Smooth muscle cell (in vitro differentiated cells): ENCODE results near the gene SCN5A. TPM values are rescaled to one million over a fixed set of nuclear protein-coding genes. Genes with fewer than 3 reads are reported as not detected.

ENCODE experiments used
- DNase-seq: peaks from one replicate; lab custom pipeline; 2025; ENCODE audit not compliant: unreplicated experiment; lab: John Stamatoyannopoulos, UW
- H2AFZ ChIP-seq: fragments of 200-600 bp; sonication (generic); 2 replicates; pipeline ENCODE4 v1.6.0; 2016; ENCODE audit warnings: antibody characterized with exemption, low read depth, mild to moderate bottlenecking
- H3F3A ChIP-seq: fragments of 200-600 bp; sonication (generic); 2 replicates; pipeline ENCODE4 v1.6.0; 2017; ENCODE audit warnings: antibody characterized with exemption, low read depth
- H3K27ac ChIP-seq: fragments of 200-600 bp; sonication (generic); 2 replicates; pipeline ENCODE4 v1.5.1; 2016; ENCODE audit warnings: low read depth, mild to moderate bottlenecking
- H3K27me3 ChIP-seq: fragments of 200-600 bp; sonication (generic); 2 replicates; pipeline ENCODE4 v1.6.1; 2016; ENCODE audit warnings: low read depth, mild to moderate bottlenecking
- H3K36me3 ChIP-seq: fragments of 200-600 bp; sonication (generic); 2 replicates; pipeline ENCODE4 v1.5.1; 2016; ENCODE audit warnings: low read depth
- H3K4me1 ChIP-seq: fragments of 200-600 bp; sonication (generic); 2 replicates; pipeline ENCODE4 v1.5.1; 2016; ENCODE audit warnings: low read depth
- H3K4me2 ChIP-seq: fragments of 200-600 bp; sonication (generic); 2 replicates; pipeline ENCODE4 v1.6.0; 2016; ENCODE audit warnings: mild to moderate bottlenecking
- H3K4me3 ChIP-seq: fragments of 200-600 bp; sonication (generic); 2 replicates; pipeline ENCODE4 v1.5.1; 2016; ENCODE audit warnings: mild to moderate bottlenecking
- H3K79me2 ChIP-seq: fragments of 200-600 bp; sonication (generic); 2 replicates; pipeline ENCODE4 v1.6.0; 2016; ENCODE audit warnings: low read depth, mild to moderate bottlenecking
- H3K9ac ChIP-seq: fragments of 200-600 bp; sonication (generic); 2 replicates; pipeline ENCODE4 v1.6.0; 2016; ENCODE audit warnings: low read depth
- H3K9me3 ChIP-seq: fragments of 200-600 bp; sonication (generic); replicated peaks from 2 replicates; pipeline ENCODE4 v1.5.1; 2016; ENCODE audit warnings: low read depth
- H4K20me1 ChIP-seq: fragments of 200-600 bp; sonication (generic); 2 replicates; pipeline ENCODE4 v1.6.0; 2016; ENCODE audit warnings: low read depth
- CTCF ChIP-seq: fragments of 200-600 bp; sonication (generic); IDR thresholded peaks from 2 replicates; pipeline ENCODE4 v1.5.1; 2017; ENCODE audit warnings: borderline replicate concordance, mild to moderate bottlenecking, antibody characterized with exemption; ENCODE audit not compliant: insufficient read depth, poor library complexity, severe bottlenecking
- WGBS: methylation state at CpG from one replicate; pipeline ENCODE4 v1.1.7; 2016; ENCODE audit warnings: low lambda C conversion rate; 5-methylcytosine and 5-hydroxymethylcytosine counted together
- polyA plus RNA-seq: library from polyadenylated mRNA; unstranded; fragments of >200 nt; fragmentation: Nextera tagmentation; extraction: Ambion mirVana; gene quantifications from 2 replicates; pipeline ENCODE4 v1.2.1, GENCODE V29; 2016
- total RNA-seq: library from RNA; depleted of rRNA; stranded (reverse); fragments of >200 nt; gene quantifications from 2 replicates; pipeline ENCODE4 v1.2.3, GENCODE V29; 2014

Gene SCN5A
- total and polyA plus RNA-seq, 2 experiments from 2014 or later = 0.93 to 3.4 TPM

- no peaks in the 10 kb centered on the region for H3F3A ChIP-seq
- no peaks in the 10 kb centered on the region for H4K20me1 ChIP-seq
- H3K27me3 ChIP-seq = no peaks in the 10 kb centered on the region
- no peak overlapping the region for H3K27ac ChIP-seq
- WGBS = 82% methylated on average over 1 of the region's 1 CpG
- no peaks in the 10 kb centered on the region for H3K4me1 ChIP-seq
- no peak overlapping the region for H3K4me2 ChIP-seq
- no peaks in the 10 kb centered on the region for H3K79me2 ChIP-seq
- H3K4me3 ChIP-seq = no peak overlapping the region
- no peak overlapping the region for H3K9ac ChIP-seq
- H3K36me3 ChIP-seq = no peaks in the 10 kb centered on the region
- no peak for TF ChIP-seq CTCF
- no peaks in the 10 kb centered on the region for H3K9me3 ChIP-seq
- H2AFZ ChIP-seq = no peak overlapping the region
- no peak for DNase-seq
Observed at GRCh38 chr3:38558864-38559263, 90.6 kb downstream of the SCN5A start.

DNA sequence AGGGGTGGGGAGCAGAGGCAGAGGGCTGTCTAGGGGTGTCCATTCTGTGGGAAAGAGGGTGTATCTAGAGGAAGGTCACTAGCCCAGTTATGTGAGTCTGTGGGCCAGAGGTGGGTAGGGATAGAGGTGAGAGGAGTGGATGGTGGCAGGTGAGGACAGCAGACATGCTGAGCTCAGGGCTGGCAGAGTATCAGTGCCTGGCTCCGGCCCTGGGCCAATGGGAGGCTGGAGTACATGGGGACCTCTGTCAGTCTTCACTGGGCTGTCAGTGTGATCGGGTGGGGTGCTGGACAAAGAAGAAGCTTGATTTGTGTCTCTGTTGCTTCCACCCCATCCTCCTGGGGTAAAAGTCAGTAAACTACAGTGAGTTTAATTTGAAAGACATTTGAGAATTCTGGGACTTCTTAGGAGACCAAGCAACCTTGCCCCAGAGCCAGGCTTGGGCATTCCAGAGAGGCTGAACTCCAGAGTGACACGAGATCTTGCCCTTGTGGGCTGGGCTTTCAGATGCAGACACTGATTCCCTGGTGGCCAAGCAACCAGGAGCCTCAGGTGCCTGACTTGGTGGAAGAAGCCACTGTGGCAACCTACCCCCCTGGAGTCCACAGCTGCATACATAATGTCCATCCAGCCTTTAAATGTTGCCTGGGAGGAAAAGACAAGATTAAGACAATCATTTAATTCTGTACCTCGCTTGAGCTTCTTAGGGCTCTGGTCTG lies 92.7 kb downstream of the SCN5A start:
- H3K4me3 ChIP-seq = no peak overlapping the region
- H3K79me2 ChIP-seq = no peaks in the 10 kb centered on the region
- TF ChIP-seq CTCF = no peak
- no peak overlapping the region for H3K9ac ChIP-seq
- no peaks in the 10 kb centered on the region for H4K20me1 ChIP-seq
- DNase-seq = no peak
- no peak overlapping the region for H3K4me2 ChIP-seq
- H2AFZ ChIP-seq = no peak overlapping the region
- no peaks in the 10 kb centered on the region for H3K9me3 ChIP-seq
- no peaks in the 10 kb centered on the region for H3K4me1 ChIP-seq
- WGBS = 91% methylated on average over 4 of the region's 4 CpGs
- no peaks in the 10 kb centered on the region for H3F3A ChIP-seq
- no peak overlapping the region for H3K27ac ChIP-seq
- H3K36me3 ChIP-seq = no peaks in the 10 kb centered on the region
- H3K27me3 ChIP-seq = no peaks in the 10 kb centered on the region

GRCh38 chr3:38555926-38556325 lies 93.6 kb downstream of the SCN5A start:
- H3K4me2 ChIP-seq = no peak overlapping the region
- H3F3A ChIP-seq = no peaks in the 10 kb centered on the region
- H3K4me3 ChIP-seq = no peak overlapping the region
- H4K20me1 ChIP-seq = no peaks in the 10 kb centered on the region
- no peaks in the 10 kb centered on the region for H3K36me3 ChIP-seq
- WGBS = 89% methylated on average over 2 of the region's 2 CpGs
- no peak for DNase-seq
- no peak overlapping the region for H3K27ac ChIP-seq
- no peaks in the 10 kb centered on the region for H3K79me2 ChIP-seq
- no peaks in the 10 kb centered on the region for H3K27me3 ChIP-seq
- no peak overlapping the region for H2AFZ ChIP-seq
- TF ChIP-seq CTCF = no peak
- no peaks in the 10 kb centered on the region for H3K9me3 ChIP-seq
- no peak overlapping the region for H3K9ac ChIP-seq
- H3K4me1 ChIP-seq = no peaks in the 10 kb centered on the region
